HG03175 (cell line): Measurements from ENCODE around the gene TBC1D32.

Experiments used
- ATAC-seq: cut with Tn5 transposase; IDR thresholded peaks from one replicate; pipeline ENCODE4 v1.9.1; 2021; ENCODE audit warnings: mild to moderate bottlenecking, moderate library complexity; ENCODE audit not compliant: unreplicated experiment

TBC1D32 gene

GRCh38 chr6:121032268-121033006 is 301.8 kb downstream of the TBC1D32 start:
- no peak for ATAC-seq
